GM10266 (cell line): ENCODE measurements around the gene BBIP1.
"Not testable (repeated sequence)": the region's sequence is repeated elsewhere in the genome, so short reads cannot be mapped to it uniquely, and the experiment has no call there.

Experiments
- DNase-seq: peaks from one replicate; pipeline ENCODE4 v3.0.0; 2012; ENCODE audit errors: extremely low spot score
- TF ChIP-seq, protein P1 (sequence below): IDR thresholded peaks from 2 replicates; pipeline ENCODE4 v1.5.1; 2012; ENCODE audit warnings: mild to moderate bottlenecking, low read depth; ENCODE audit not compliant: control insufficient read depth, insufficient read depth; ENCODE audit errors: missing control alignments

BBIP1 gene

DNA sequence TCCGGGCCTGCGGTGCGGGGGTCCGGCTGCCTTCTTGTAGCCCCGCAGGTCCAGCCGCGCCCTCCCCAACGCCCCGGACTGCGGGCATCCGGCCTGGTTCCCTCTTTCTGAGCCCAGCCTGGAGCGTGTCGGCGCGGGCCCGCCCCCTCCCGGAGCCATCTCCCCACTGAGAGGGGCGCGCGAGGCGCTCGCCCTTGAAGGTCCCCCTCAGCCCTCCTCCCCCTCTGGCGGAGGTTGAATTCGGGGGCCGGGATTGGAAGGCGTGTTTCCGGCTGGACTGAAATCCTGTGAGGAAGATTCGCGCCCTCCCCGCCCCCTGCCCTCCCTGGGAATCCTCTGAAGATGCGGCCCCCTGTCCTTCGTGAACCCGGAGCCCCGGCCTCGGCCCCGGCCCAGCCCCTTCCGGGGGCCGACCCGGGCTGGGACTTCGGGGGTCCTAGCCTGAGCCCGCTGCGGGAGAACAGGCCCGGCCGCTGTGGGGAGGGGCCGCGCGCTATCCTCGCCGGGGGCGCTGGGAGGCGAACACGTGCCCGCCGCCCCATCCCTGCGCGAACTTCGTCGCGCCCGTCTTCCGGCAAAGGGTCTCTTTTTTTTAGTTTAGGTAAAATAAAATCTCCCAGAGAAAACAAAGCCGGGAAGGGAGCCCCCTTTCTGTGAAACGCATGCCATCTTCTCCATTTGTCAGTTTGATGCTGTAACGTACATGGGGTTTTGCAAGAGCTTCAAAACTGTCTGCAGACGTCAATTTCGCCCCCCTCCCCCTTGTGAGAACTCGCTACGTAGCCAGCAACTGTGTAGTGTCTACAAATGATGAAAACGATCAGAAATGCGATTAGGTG is 46.6 kb downstream of the BBIP1 start:
- TF ChIP-seq, protein P1, sequence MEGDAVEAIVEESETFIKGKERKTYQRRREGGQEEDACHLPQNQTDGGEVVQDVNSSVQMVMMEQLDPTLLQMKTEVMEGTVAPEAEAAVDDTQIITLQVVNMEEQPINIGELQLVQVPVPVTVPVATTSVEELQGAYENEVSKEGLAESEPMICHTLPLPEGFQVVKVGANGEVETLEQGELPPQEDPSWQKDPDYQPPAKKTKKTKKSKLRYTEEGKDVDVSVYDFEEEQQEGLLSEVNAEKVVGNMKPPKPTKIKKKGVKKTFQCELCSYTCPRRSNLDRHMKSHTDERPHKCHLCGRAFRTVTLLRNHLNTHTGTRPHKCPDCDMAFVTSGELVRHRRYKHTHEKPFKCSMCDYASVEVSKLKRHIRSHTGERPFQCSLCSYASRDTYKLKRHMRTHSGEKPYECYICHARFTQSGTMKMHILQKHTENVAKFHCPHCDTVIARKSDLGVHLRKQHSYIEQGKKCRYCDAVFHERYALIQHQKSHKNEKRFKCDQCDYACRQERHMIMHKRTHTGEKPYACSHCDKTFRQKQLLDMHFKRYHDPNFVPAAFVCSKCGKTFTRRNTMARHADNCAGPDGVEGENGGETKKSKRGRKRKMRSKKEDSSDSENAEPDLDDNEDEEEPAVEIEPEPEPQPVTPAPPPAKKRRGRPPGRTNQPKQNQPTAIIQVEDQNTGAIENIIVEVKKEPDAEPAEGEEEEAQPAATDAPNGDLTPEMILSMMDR = peak; percentile 3
- DNase-seq = peak; percentile 46

DNA sequence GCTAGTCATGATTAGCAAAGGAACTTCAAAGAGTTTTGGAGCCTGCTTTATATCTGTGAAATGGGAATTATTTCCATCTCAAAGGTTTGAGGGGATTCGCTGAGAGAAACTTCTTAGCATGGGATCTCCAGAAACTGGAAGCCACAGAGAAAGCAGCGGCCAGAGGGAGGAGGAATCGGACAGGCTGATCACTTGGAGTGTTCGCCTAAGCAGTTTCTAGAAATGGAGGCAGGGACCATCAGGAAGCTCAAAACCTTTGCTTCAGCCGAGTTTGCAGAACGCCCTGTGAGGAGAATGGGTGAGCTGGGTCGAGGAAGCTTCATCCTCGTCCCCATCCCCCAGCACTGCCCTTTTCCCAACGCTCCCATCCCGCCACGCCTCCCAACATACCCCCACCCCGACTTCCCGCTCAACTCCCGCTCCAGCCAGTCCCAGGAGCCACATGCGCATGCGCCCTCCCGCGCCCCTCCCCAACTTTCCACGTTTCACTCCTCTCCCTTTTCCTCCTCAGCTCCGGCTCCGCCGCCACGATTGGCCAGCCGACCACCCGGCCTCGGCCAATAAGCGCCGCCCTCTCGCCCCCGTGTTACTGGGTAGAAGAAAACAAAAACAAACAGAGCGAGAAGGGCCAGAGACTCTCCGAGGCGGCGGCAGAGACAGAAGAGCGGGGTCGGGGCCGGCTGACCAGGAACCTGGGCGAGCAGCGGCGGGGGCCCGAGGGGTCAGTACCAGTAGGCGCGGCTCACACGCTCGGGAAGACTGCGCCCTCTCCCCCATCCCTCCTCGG is 47.5 kb downstream of the BBIP1 start, which contains the start of gene PDCD4:
PDCD4 (plus strand) TSS at position 631 of the 787 bp plus-strand sequence. CDS start 4,100 bp downstream, outside the sequence.
- TF ChIP-seq, protein P1 = no peak
- peak; percentile 90 for DNase-seq

DNA sequence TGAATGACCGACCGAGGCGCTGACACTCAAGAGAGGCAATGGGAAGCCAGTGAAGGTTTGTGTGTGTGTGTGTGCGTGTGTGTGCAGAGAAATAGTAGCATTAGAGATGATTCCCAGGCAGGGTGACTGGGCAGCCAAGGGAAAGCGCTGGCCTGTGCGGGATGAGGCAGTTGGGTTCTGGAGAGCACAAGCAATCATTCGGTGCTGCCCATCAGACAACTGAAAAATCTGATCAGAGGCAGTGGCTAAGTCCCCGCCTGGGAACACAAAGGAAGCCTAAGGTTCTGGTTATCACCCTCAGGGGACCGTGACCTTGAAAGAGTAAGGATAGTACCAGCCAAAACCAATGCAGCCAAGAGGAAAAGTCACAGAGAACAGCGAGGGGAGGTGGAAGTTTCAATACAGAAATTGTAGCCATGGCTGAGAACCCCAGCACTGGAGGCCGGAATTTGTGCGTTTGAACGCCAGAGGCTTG is 48.1 kb downstream of the BBIP1 start:
- no peak for DNase-seq

DNA sequence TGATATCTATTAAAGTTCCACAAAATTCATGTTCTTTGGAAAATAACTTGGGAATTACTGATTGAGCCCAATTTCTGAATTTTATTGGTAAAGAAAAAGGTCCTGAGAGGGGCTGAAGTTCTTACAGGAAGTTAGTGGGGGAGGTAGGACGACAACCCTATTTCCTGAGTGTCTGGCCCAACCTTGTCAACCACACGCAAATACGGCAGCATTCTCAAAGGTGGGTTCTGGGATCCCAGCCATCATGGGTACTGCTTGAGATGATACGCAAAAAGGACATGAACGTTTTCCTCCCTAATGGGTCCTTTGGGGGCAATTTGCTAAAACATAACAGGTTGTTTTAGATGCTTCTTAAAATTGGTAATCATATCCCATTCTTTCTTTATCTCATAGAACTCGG is 50.0 kb downstream of the BBIP1 start:
- TF ChIP-seq, protein P1 = no peak
- no peak for DNase-seq

More for the DNA sequence above, 48.1 kb downstream of the BBIP1 start:
- TF ChIP-seq, protein P1 = no peak

DNA sequence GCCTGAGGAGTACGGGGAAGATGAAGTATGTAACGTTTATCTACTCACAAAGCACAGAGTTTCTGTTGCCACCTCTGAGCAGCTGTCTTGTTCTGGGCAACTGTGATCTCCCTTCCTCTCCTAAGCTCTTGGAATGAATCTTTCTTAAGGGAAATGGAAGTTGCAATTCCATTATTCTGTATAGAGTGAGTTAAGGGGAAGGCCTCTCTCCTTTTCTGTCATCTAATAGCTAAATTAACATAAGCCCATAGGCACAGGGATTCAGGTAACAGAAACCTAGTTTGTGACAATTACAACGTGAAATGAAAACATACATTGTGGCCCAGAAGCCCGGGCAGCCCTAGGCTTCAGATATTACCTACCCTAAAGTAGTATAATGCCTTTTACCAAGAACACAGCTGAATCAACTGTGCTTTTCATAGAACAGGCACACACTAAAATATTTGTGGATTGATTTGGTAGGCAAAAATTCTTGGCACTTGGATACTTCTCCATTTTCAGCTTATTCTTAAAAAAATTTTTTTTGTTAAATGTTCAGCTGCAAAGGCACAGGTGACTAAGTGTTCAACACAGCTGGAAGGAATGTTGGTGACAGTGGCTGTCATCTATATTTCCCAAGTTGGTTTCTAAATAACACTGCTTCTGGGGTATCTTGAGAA is 51.0 kb downstream of the BBIP1 start:
- TF ChIP-seq, protein P1 = no peak
- DNase-seq = no peak

DNA sequence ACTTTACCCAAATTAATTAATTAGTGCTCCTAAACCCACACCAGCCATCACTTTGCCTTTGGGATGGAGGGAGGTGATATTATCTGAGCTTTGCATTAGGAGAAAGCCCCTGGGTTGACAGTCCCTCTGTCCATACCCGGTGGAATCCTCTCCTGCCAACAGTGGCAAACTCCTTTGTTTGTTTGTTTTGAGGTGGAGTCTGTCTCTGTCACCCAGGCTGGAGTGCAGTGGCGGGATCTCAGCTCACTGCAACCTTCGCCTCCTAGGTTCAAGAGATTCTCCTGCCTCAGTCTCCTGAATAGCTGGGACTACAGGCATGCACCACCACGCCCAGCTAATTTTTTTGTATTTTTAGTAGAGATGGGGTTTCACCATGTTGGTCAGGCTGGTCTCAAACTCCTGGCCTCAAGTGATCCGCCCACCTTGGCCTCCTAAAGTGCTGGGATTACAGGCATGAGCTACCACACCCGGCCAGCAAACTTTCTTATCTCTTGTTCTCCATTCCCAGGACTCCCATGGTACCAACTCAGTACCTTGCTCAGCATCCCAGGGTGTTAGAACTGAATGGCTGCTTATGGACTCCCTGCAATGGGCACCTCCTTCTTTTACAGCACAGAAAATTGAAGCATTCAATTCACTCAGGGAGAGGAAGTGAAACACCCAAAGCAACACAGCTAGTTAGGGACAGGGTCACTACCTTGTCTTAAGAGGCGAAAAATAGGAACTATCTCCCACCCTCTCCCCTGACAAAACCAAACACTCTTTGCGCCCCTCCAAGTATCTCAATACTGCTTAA is 51.8 kb downstream of the BBIP1 start:
- not testable (repeated sequence) for DNase-seq
